HEK293 (cell line): Measurements from ENCODE around the gene ATG101.

Source experiments
- CTCF ChIA-PET: fragments of 350-600 bp; formaldehyde crosslinking; extraction: SDS; loops from one replicate; lab custom pipeline; 2021; ENCODE audit warnings: antibody characterized with exemption; lab: Yijun Ruan, JAX
- POLR2A ChIA-PET: fragments of 300-600 bp; formaldehyde crosslinking; extraction: SDS; loops from one replicate; lab custom pipeline; 2020; ENCODE audit warnings: antibody characterized with exemption, inconsistent platforms; lab: Yijun Ruan, JAX
- H3K27ac ChIP-seq: fragments of 200-500 bp; sonication (Bioruptor generic); 2 replicates; pipeline ENCODE4 v1.5.1; 2014; ENCODE audit warnings: low read depth, low read length, control low read depth, inconsistent platforms; ENCODE audit errors: extremely low read depth
- H3K36me3 ChIP-seq, 2 experiments: fragments of 200-500 bp in 1 of 2; sonication (Bioruptor generic) in 1 of 2; 1 replicate in 1 of 2; 2 replicates in 1 of 2; pipeline ENCODE4 v1.5.1; 2014 to 2017; ENCODE audit warnings: inconsistent platforms in 2 of 2, low read length in 2 of 2; ENCODE audit not compliant: control insufficient read depth in 2 of 2, insufficient read depth in 1 of 2
- H3K4me1 ChIP-seq: fragments of 200-500 bp; sonication (Bioruptor generic); 2 replicates; pipeline ENCODE4 v1.5.1; 2014; ENCODE audit warnings: mild to moderate bottlenecking, low read length, inconsistent platforms; ENCODE audit not compliant: control insufficient read depth, insufficient read depth
- H3K4me3 ChIP-seq: 2 replicates; pipeline ENCODE4 v1.5.1; 2011; ENCODE audit warnings: low read depth, mild to moderate bottlenecking, control low read depth, low read length, moderate library complexity
- H3K9me3 ChIP-seq: fragments of 200-500 bp; sonication (Bioruptor generic); 2 replicates; pipeline ENCODE4 v1.5.1; 2014; ENCODE audit warnings: low read depth, low read length, inconsistent platforms; ENCODE audit not compliant: control insufficient read depth, insufficient read depth
- CTCF ChIP-seq: fragments of 450-650 bp; formaldehyde crosslinking; IDR thresholded peaks from 2 replicates; pipeline ENCODE4 v1.5.1; 2016; ENCODE audit warnings: missing biosample characterization, missing genetic modification characterization
- PATZ1 ChIP-seq: fragments of 450-650 bp; formaldehyde crosslinking; IDR thresholded peaks from 2 replicates; pipeline ENCODE4 v1.5.1; 2016; ENCODE audit warnings: missing biosample characterization, missing genetic modification characterization
- SP2 ChIP-seq: fragments of 450-650 bp; formaldehyde crosslinking; IDR thresholded peaks from 2 replicates; pipeline ENCODE4 v1.5.1; 2016; ENCODE audit warnings: missing biosample characterization, missing genetic modification characterization
- TSHZ1 ChIP-seq: fragments of 450-650 bp; formaldehyde crosslinking; IDR thresholded peaks from 2 replicates; pipeline ENCODE4 v1.5.1; 2016; ENCODE audit warnings: missing biosample characterization, missing genetic modification characterization, borderline replicate concordance
- ZBTB17 ChIP-seq: fragments of 450-650 bp; formaldehyde crosslinking; IDR thresholded peaks from 2 replicates; pipeline ENCODE4 v1.5.1; 2016; ENCODE audit warnings: missing biosample characterization, missing genetic modification characterization
- ZBTB20 ChIP-seq: fragments of 450-650 bp; formaldehyde crosslinking; IDR thresholded peaks from 2 replicates; pipeline ENCODE4 v1.5.1; 2016; ENCODE audit warnings: missing biosample characterization, missing genetic modification characterization
- ZNF133 ChIP-seq: fragments of 450-650 bp; formaldehyde crosslinking; IDR thresholded peaks from 2 replicates; pipeline ENCODE4 v1.5.1; 2016; ENCODE audit warnings: missing biosample characterization, missing genetic modification characterization
- ZNF138 ChIP-seq: fragments of 450-650 bp; formaldehyde crosslinking; IDR thresholded peaks from 2 replicates; pipeline ENCODE4 v1.5.1; 2016; ENCODE audit warnings: missing biosample characterization, missing genetic modification characterization, borderline replicate concordance
- ZNF155 ChIP-seq: fragments of 450-650 bp; formaldehyde crosslinking; IDR thresholded peaks from 2 replicates; pipeline ENCODE4 v1.5.1; 2016; ENCODE audit warnings: missing biosample characterization, missing genetic modification characterization
- ZNF214 ChIP-seq: fragments of 450-650 bp; formaldehyde crosslinking; IDR thresholded peaks from 2 replicates; pipeline ENCODE4 v1.5.1; 2017; ENCODE audit warnings: missing biosample characterization, mild to moderate bottlenecking, missing genetic modification characterization, borderline replicate concordance
- ZNF362 ChIP-seq: fragments of 450-650 bp; formaldehyde crosslinking; IDR thresholded peaks from 2 replicates; pipeline ENCODE4 v1.5.1; 2016; ENCODE audit warnings: missing biosample characterization, missing genetic modification characterization
- ZNF501 ChIP-seq: fragments of 450-650 bp; formaldehyde crosslinking; IDR thresholded peaks from 2 replicates; pipeline ENCODE4 v1.5.1; 2016; ENCODE audit warnings: missing biosample characterization, missing genetic modification characterization
- ZNF514 ChIP-seq: fragments of 450-650 bp; formaldehyde crosslinking; IDR thresholded peaks from 2 replicates; pipeline ENCODE4 v1.5.1; 2016; ENCODE audit warnings: missing biosample characterization, missing genetic modification characterization
- ZNF549 ChIP-seq: fragments of 450-650 bp; IDR thresholded peaks from 2 replicates; pipeline ENCODE4 v1.5.1; 2018; ENCODE audit warnings: missing biosample characterization, missing genetic modification characterization, mild to moderate bottlenecking, inconsistent platforms, moderate library complexity
- ZNF571 ChIP-seq: fragments of 450-650 bp; formaldehyde crosslinking; IDR thresholded peaks from 2 replicates; pipeline ENCODE4 v1.5.0; 2017; ENCODE audit warnings: missing biosample characterization, missing genetic modification characterization
- ZNF626 ChIP-seq: fragments of 450-650 bp; sonication (Bioruptor Pico); formaldehyde crosslinking; IDR thresholded peaks from 2 replicates; pipeline ENCODE4 v1.5.1; 2018; ENCODE audit warnings: missing biosample characterization, missing genetic modification characterization, inconsistent platforms
- ZNF768 ChIP-seq: fragments of 450-650 bp; formaldehyde crosslinking; IDR thresholded peaks from 2 replicates; pipeline ENCODE4 v1.5.1; 2018; ENCODE audit warnings: missing biosample characterization, mild to moderate bottlenecking, missing genetic modification characterization
- ZNF792 ChIP-seq: fragments of 450-650 bp; formaldehyde crosslinking; IDR thresholded peaks from 2 replicates; pipeline ENCODE4 v1.5.1; 2016; ENCODE audit warnings: missing biosample characterization, missing genetic modification characterization
- ZNF843 ChIP-seq: fragments of 450-650 bp; formaldehyde crosslinking; IDR thresholded peaks from 2 replicates; pipeline ENCODE4 v1.5.1; 2016; ENCODE audit warnings: missing biosample characterization, missing genetic modification characterization
- ZXDB ChIP-seq: fragments of 450-650 bp; formaldehyde crosslinking; IDR thresholded peaks from 2 replicates; pipeline ENCODE4 v1.5.1; 2016; ENCODE audit warnings: missing biosample characterization, missing genetic modification characterization

ATG101 gene

GRCh38 chr12:52052468-52053186 is 17.2 kb upstream of the ATG101 start:
- TF ChIP-seq ZNF214 (tag by site-specific recombination) (no peak), ZNF514 (no peak), ZNF626 (tag by site-specific recombination) (no peak), SP2 (peak; percentile 56; the same call in 1 of the 2 replicates), ZNF571 (tag by site-specific recombination) (no peak)
- Histone ChIP-seq H3K36me3 (peaks cover 0 to 27% of the 10 kb centered on the region in 2 experiments; a peak in 1 of 3 replicates), H3K27ac (no peak overlapping the region), H3K9me3 (no peaks in the 10 kb centered on the region), H3K4me3 (no peak overlapping the region), H3K4me1 (peaks cover 11% of the 10 kb centered on the region; the same call in 1 of the 2 replicates)
- ChIA-PET POLR2A (no interaction called here), CTCF (interaction anchor here (0.7 to 1.7 kb wide), 4 partner anchors 15 to 32 kb away, joined by 3 to 11 read pairs (median 4); no protein-coding TSS in a partner anchor)

GRCh38 chr12:52053536-52054209 is 16.1 kb upstream of the ATG101 start:
- Histone ChIP-seq H3K27ac (no peak overlapping the region), H3K4me3 (no peak overlapping the region), H3K4me1 (peaks cover 11% of the 10 kb centered on the region; the same call in 1 of the 2 replicates), H3K36me3 (peaks cover 0 to 30% of the 10 kb centered on the region in 2 experiments; a peak in 1 of 3 replicates), H3K9me3 (no peaks in the 10 kb centered on the region)
- TF ChIP-seq ZNF501 (tag by site-specific recombination) = no peak
- TF ChIP-seq ZBTB17 = no peak
- TF ChIP-seq ZBTB20 = no peak
- TF ChIP-seq ZNF155 (tag by site-specific recombination) = no peak
- TF ChIP-seq ZNF362 (tag by site-specific recombination) = no peak
- TF ChIP-seq ZNF549 = no peak
- TF ChIP-seq ZNF133 (tag by site-specific recombination) = no peak
- TF ChIP-seq ZNF843 (tag by site-specific recombination) = no peak
- no peak for TF ChIP-seq ZNF792 (tag by site-specific recombination)
- TF ChIP-seq CTCF (tag by site-specific recombination) = no peak
- no peak for TF ChIP-seq PATZ1 (tag by site-specific recombination)
- TF ChIP-seq TSHZ1 (tag by site-specific recombination) = no peak
- TF ChIP-seq ZNF768 (tag by site-specific recombination) = no peak
- TF ChIP-seq ZNF138 (tag by site-specific recombination) = no peak
- TF ChIP-seq ZXDB = no peak
- POLR2A ChIA-PET = no interaction called here
- CTCF ChIA-PET = no interaction called here
